ENCODE measurements around the gene PDZRN4.
"Not testable (repeated sequence)": the region's sequence is repeated elsewhere in the genome, so short reads cannot be mapped to it uniquely, and the experiment has no call there.

- TF ChIP-seq CTCF (IDR thresholded peaks at IDR 0.05); POLR2A (IDR thresholded peaks at IDR 0.05); POLR2AphosphoS5 (IDR thresholded peaks at IDR 0.05; ENCODE audit: insufficient read depth in 1 of 2, low read depth in 1 of 2): not testable (repeated sequence)
Observed at GRCh38 chr12:41285470-41285869, 97.3 kb downstream of the PDZRN4 start.
